ENCODE measurements around the gene HLA-DPA1. TPM values are rescaled to one million over a fixed set of nuclear protein-coding genes. Genes with fewer than 3 reads are reported as not detected.

Gene HLA-DPA1
- total and polyA plus RNA-seq, 7 donors, result 29.9 to 210 (median 51.0) TPM

DNA sequence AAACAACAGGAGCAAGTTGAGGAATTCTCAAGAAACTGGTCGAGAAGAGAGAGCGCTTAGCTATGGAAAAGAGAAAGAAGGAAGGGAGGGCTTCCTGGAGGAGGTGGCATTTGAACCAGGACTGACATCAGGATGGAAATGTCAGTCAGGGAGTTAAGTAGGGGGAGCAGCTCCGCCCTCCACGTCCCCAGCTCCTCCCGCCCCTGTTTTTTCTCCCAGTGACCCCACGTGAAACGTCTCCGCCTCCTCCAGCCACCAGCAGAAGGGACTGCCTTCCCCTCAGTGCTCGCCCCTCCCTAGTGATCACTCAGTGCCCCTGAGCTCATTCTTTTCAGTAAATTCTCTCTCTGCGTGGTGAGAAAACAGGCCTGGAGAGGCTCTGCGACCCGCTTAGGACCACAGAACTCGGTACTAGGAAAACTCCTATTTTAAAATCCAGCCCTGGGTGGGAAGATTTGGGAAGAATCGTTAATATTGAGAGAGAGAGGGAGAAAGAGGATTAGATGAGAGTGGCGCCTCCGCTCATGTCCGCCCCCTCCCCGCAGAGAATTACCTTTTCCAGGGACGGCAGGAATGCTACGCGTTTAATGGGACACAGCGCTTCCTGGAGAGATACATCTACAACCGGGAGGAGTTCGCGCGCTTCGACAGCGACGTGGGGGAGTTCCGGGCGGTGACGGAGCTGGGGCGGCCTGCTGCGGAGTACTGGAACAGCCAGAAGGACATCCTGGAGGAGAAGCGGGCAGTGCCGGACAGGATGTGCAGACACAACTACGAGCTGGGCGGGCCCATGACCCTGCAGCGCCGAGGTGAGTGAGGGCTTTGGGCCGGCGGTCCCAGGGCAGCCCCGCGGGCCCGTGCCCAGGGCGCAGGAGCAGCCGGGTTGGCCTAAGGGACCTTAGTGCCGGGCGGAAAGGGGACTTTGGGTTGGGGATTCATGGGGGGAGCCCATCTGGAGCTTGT is 7.0 kb upstream of the HLA-DPA1 start:
- DNase-seq, result peak; percentile 89
- Histone ChIP-seq H3K9me3 (no peaks in the 10 kb centered on the region), H3K27ac (peak overlapping the region; percentile 78 to 89 (median 83)), H3K4me3 (peak overlapping the region; percentile 43 to 54 (median 50)), H3K36me3 (peaks cover 0 to 20% (median 0%) of the 10 kb centered on the region in 4 donors), H3K27me3 (no peaks in the 10 kb centered on the region), H3K4me1 (peaks cover 0 to 20% (median 14%) of the 10 kb centered on the region in 4 donors)
- WGBS, 2 donors, result 21 to 41% methylated on average over 49 of the region's 49 CpGs
- intact Hi-C loops (cut with DNase I), result loop anchor here (2.0 to 10.0 kb wide), 2 partner anchors 66 to 186 kb away; no protein-coding TSS in a partner anchor
- no peak for TF ChIP-seq EP300 (IDR thresholded peaks at IDR 0.05)
- TF ChIP-seq POLR2A (IDR thresholded peaks at IDR 0.05), result no peak
- peak; percentile 29 to 89 (median 54) for TF ChIP-seq POLR2AphosphoS5 (IDR thresholded peaks at IDR 0.05)
- TF ChIP-seq, protein P1, sequence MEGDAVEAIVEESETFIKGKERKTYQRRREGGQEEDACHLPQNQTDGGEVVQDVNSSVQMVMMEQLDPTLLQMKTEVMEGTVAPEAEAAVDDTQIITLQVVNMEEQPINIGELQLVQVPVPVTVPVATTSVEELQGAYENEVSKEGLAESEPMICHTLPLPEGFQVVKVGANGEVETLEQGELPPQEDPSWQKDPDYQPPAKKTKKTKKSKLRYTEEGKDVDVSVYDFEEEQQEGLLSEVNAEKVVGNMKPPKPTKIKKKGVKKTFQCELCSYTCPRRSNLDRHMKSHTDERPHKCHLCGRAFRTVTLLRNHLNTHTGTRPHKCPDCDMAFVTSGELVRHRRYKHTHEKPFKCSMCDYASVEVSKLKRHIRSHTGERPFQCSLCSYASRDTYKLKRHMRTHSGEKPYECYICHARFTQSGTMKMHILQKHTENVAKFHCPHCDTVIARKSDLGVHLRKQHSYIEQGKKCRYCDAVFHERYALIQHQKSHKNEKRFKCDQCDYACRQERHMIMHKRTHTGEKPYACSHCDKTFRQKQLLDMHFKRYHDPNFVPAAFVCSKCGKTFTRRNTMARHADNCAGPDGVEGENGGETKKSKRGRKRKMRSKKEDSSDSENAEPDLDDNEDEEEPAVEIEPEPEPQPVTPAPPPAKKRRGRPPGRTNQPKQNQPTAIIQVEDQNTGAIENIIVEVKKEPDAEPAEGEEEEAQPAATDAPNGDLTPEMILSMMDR (IDR thresholded peaks at IDR 0.05), result no peak

DNA sequence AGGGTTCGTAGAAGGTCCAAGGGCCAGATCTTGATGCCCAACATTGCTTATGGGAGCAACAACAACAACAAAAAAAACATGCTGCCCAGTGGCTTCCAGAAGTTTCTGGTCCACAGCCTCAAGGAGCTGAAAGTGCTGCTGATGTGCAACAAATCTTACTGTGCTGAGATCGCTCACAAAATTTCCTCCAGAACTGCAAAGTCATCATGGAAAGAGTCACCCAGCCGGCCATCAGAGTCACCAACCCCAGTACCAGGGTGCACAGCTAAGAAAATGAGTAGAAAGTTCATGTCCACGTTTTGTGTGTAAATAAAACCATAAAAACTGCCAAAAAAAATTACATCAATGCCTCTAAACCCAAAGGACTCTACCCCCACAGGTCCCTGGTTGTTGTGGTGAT is 6.1 kb upstream of the HLA-DPA1 start:
- H3K27me3 ChIP-seq, result no peaks in the 10 kb centered on the region
- no peak for TF ChIP-seq POLR2AphosphoS5 (IDR thresholded peaks at IDR 0.05)
- peaks cover 0 to 11% (median 0%) of the 10 kb centered on the region in 4 donors for H3K36me3 ChIP-seq
- H3K27ac ChIP-seq, result peak overlapping the region in 2 of 4 donors; percentile 87 to 89
- peak overlapping the region in 1 of 4 donors; percentile 54 for H3K4me3 ChIP-seq
- no peaks in the 10 kb centered on the region for H3K9me3 ChIP-seq
- intact Hi-C loops (cut with DNase I), result no loop called here
- DNase-seq, result no peak
- 63 to 75% methylated on average over 4 of the region's 4 CpGs for WGBS, 2 donors
- peaks cover 0 to 20% (median 14%) of the 10 kb centered on the region in 4 donors for H3K4me1 ChIP-seq

DNA sequence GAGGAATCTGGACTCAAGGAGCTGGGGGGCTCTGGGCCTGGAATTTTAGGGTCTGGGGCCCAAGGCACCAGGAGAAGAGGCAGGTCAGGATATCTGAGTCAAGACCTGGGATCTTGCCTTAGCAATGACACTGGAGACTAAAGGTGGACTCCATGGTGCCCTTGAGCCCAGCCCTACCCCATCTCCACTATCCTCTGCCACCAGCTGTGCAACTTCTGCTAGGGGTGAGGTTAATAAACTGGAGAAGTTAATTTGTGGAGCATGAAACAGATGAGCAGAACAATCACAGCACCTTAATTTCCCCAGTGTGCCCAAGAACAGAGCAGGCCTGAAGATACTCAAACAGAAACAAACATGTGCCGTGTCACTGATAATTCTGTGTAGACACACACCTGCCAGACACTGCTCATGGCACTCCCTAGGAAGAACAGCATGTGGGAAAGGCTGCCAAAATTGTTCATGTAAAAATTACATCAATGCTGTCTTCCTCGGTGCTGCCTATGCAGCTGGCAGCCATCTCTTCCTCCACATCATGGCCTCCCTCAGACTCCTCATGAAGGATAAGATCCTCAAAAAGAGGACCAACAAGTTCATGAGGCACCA is 5.6 kb upstream of the HLA-DPA1 start:
- Histone ChIP-seq H3K27ac (peak overlapping the region in 1 of 4 donors; percentile 89), H3K4me1 (peaks cover 0 to 20% (median 14%) of the 10 kb centered on the region in 4 donors), H3K36me3 (peaks cover 0 to 6% (median 0%) of the 10 kb centered on the region in 4 donors), H3K9me3 (no peaks in the 10 kb centered on the region), H3K4me3 (no peak overlapping the region), H3K27me3 (no peaks in the 10 kb centered on the region)
- DNase-seq, result no peak
- no peak for TF ChIP-seq EP300 (IDR thresholded peaks at IDR 0.05)
- TF ChIP-seq, protein P1 (IDR thresholded peaks at IDR 0.05), result no peak
- no peak for TF ChIP-seq POLR2AphosphoS5 (IDR thresholded peaks at IDR 0.05)
- no peak for TF ChIP-seq POLR2A (IDR thresholded peaks at IDR 0.05)
- 62 to 64% methylated on average over 2 of the region's 2 CpGs for WGBS, 2 donors
- intact Hi-C loops (cut with DNase I), result no loop called here

DNA sequence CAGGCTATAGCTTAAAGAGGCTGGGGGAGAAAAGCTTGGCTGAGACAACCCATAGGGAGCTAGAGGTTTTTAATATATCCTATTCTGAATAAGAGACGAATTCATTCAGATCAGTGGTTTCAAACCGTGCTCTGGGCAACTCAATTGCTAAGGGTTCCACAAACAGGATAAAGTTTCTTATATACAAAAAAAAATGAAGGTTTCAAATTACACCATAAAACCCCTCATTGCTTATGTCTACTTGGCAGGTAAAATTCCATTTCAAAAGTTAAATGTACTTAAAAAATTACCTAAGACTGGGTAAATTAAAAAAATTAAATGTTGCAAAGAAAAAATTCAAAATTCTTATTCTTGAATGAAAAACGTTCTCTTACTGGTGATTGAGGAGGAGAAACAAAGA is 5.0 kb upstream of the HLA-DPA1 start:
- Histone ChIP-seq H3K36me3 (no peaks in the 10 kb centered on the region), H3K4me1 (peaks cover 0 to 20% (median 14%) of the 10 kb centered on the region in 4 donors), H3K27me3 (no peaks in the 10 kb centered on the region), H3K27ac (no peak overlapping the region), H3K9me3 (no peaks in the 10 kb centered on the region), H3K4me3 (no peak overlapping the region)
- DNase-seq, result no peak
- TF ChIP-seq, protein P1 (IDR thresholded peaks at IDR 0.05), result no peak
- TF ChIP-seq POLR2A (IDR thresholded peaks at IDR 0.05) (no peak), POLR2AphosphoS5 (IDR thresholded peaks at IDR 0.05) (no peak), EP300 (IDR thresholded peaks at IDR 0.05) (no peak)
- 58 to 62% methylated on average over 3 of the region's 3 CpGs for WGBS, 2 donors
- intact Hi-C loops (cut with DNase I), result no loop called here

DNA sequence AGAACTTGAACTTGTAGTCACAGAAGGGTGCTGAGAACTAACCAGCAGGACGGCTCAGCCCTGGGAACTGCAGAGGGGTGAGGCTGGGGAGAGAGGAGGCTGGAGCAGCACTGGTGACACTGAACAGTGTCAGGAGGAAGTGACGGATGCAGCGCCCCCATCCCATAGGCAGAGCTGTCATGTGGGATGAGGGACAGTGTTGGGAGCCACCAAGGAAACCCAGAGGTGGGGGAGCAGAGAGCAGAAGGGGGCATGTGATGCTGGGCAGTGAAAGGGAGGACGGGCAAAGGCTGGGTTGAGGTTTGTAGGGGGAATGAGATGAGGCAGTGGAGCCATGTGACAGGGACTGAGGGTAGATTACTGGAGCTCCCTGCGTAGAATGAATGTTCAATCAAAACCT is 4.5 kb upstream of the HLA-DPA1 start:
- Histone ChIP-seq H3K4me1 (peaks cover 0 to 20% (median 14%) of the 10 kb centered on the region in 4 donors), H3K4me3 (no peak overlapping the region), H3K27ac (no peak overlapping the region), H3K9me3 (no peaks in the 10 kb centered on the region), H3K27me3 (no peaks in the 10 kb centered on the region), H3K36me3 (no peaks in the 10 kb centered on the region)
- 52 to 71% methylated on average over 5 of the region's 5 CpGs for WGBS, 2 donors
- no peak for DNase-seq
- no peak for TF ChIP-seq POLR2A (IDR thresholded peaks at IDR 0.05)
- TF ChIP-seq, protein P1 (IDR thresholded peaks at IDR 0.05), result no peak
- no peak for TF ChIP-seq EP300 (IDR thresholded peaks at IDR 0.05)
- TF ChIP-seq POLR2AphosphoS5 (IDR thresholded peaks at IDR 0.05), result no peak
- intact Hi-C loops (cut with DNase I), result no loop called here

Data from sigmoid colon (tissue), 7 donors.